Fibroblast of lung (primary cell): Measurements from ENCODE around the gene SPSB1. TPM values are rescaled to one million over a fixed set of nuclear protein-coding genes. Genes with fewer than 3 reads are reported as not detected.

Experiments
- DNase-seq, 2 donors: peaks; one replicate each; pipeline versions ENCODE4 v3.0.0 to v3.0.0-alpha.2; 2010; ENCODE audit warnings: low read depth in 2 of 2
- H2AFZ ChIP-seq: 2 replicates; pipeline ENCODE4 v1.5.1; 2012; ENCODE audit warnings: low read length, control low read depth, inconsistent platforms
- H3K27ac ChIP-seq: 2 replicates; pipeline ENCODE4 v1.5.1; 2011; ENCODE audit warnings: low read length, control low read depth; ENCODE audit not compliant: insufficient read depth
- H3K27me3 ChIP-seq: 2 replicates; pipeline ENCODE4 v1.5.1; 2011; ENCODE audit warnings: mild to moderate bottlenecking, low read length; ENCODE audit not compliant: control insufficient read depth, insufficient read depth
- H3K36me3 ChIP-seq: 2 replicates; pipeline ENCODE4 v1.5.1; 2011; ENCODE audit warnings: low read length; ENCODE audit not compliant: control insufficient read depth, insufficient read depth
- H3K4me1 ChIP-seq: 2 replicates; pipeline ENCODE4 v1.5.1; 2011; ENCODE audit warnings: low read length; ENCODE audit not compliant: control insufficient read depth, insufficient read depth; ENCODE audit errors: extremely low read depth
- H3K4me2 ChIP-seq: 2 replicates; pipeline ENCODE4 v1.5.1; 2011; ENCODE audit warnings: low read length, control low read depth; ENCODE audit not compliant: insufficient read depth; ENCODE audit errors: extremely low read depth
- H3K4me3 ChIP-seq, 4 experiments: fragments of 200-600 bp in 1 of 4; sonication (generic) in 1 of 4; replicated peaks in 1 of 4; 2 replicates each; pipeline ENCODE4 v1.5.1; 2011 to 2016; ENCODE audit warnings: low read length in 4 of 4, low read depth in 3 of 4, mild to moderate bottlenecking in 3 of 4, control low read depth in 2 of 4, inconsistent platforms in 1 of 4, mixed read lengths in 1 of 4; ENCODE audit not compliant: insufficient read depth in 1 of 4; ENCODE audit errors: control extremely low read depth in 1 of 4
- H3K79me2 ChIP-seq: 2 replicates; pipeline ENCODE4 v1.5.1; 2012; ENCODE audit warnings: mild to moderate bottlenecking, low read length, inconsistent platforms; ENCODE audit not compliant: control insufficient read depth, insufficient read depth
- H3K9ac ChIP-seq: 2 replicates; pipeline ENCODE4 v1.5.1; 2011; ENCODE audit warnings: mild to moderate bottlenecking, low read length, control low read depth; ENCODE audit not compliant: insufficient read depth
- H3K9me3 ChIP-seq: 2 replicates; pipeline ENCODE4 v1.5.1; 2012; ENCODE audit warnings: low read depth, low read length; ENCODE audit not compliant: control insufficient read depth, insufficient read depth
- H4K20me1 ChIP-seq: 2 replicates; pipeline ENCODE4 v1.5.1; 2011; ENCODE audit warnings: low read length; ENCODE audit not compliant: control insufficient read depth, insufficient read depth; ENCODE audit errors: extremely low read depth
- EZH2 ChIP-seq: IDR thresholded peaks from 2 replicates; pipeline ENCODE4 v1.5.1; 2012; ENCODE audit warnings: low read length, control low read depth, mild to moderate bottlenecking; ENCODE audit errors: missing control alignments
- polyA plus RNA-seq, 2 donors: library from polyadenylated mRNA; depleted of rRNA in 1 of 2; stranded (reverse) in 1 of 2; unstranded in 1 of 2; fragments of >200 nt; gene quantifications; 2 replicates each; pipeline ENCODE4 v1.2.1, GENCODE V29; 2011 to 2012; ENCODE audit warnings: missing spikeins in 1 of 2
- total RNA-seq: library from RNA; depleted of rRNA; stranded (reverse); fragments of >200 nt; gene quantifications from 2 replicates; pipeline ENCODE4 v1.2.1, GENCODE V29; 2014
- TF ChIP-seq, protein P1 (sequence below), 2 donors: IDR thresholded peaks in 1 of 2; conservative IDR thresholded peaks in 1 of 2; 1 replicate in 1 of 2; 2 replicates in 1 of 2; pipeline ENCODE4 v1.5.1; 2011 to 2012; ENCODE audit warnings: low read length in 2 of 2, control low read depth in 1 of 2, inconsistent platforms in 1 of 2, low read depth in 1 of 2, mild to moderate bottlenecking in 1 of 2

Gene SPSB1
- total and polyA plus RNA-seq, 2 donors (not counting 1 experiment from before 2014, with no cell fraction given), result 14.3 to 20.6 TPM

DNA sequence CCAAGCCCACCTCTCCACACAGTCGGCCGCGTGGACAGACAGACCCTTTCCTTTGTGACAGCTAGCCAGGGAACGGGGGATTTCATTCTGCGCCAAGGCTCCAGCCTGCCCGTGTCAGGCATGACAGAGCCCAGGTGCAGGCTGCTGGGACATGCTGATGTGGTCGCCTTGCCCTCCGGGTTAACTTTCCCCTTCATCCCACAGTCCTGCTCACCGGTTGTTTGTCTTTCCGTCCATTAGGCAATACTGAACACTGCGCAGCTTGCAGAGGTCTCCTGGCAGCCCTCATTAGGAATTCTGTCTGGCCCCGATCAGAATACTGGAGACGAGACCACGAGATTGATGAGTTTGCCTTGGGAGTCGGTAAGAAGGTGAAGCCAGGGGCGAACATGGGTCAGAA lies 62.8 kb downstream of the SPSB1 start:
- H3K36me3 ChIP-seq, result peaks cover 17% of the 10 kb centered on the region
- H3K79me2 ChIP-seq, result peaks cover 60% of the 10 kb centered on the region
- peaks cover 3% of the 10 kb centered on the region for H3K4me1 ChIP-seq
- H3K4me2 ChIP-seq, result no peak overlapping the region
- H4K20me1 ChIP-seq, result no peaks in the 10 kb centered on the region
- H3K4me3 ChIP-seq, result no peak overlapping the region
- H2AFZ ChIP-seq, result no peak overlapping the region
- no peak for DNase-seq
- H3K9ac ChIP-seq, result no peak overlapping the region
- H3K27ac ChIP-seq, result no peak overlapping the region
- H3K9me3 ChIP-seq, result no peaks in the 10 kb centered on the region
- H3K27me3 ChIP-seq, result no peaks in the 10 kb centered on the region
- TF ChIP-seq, protein P1, sequence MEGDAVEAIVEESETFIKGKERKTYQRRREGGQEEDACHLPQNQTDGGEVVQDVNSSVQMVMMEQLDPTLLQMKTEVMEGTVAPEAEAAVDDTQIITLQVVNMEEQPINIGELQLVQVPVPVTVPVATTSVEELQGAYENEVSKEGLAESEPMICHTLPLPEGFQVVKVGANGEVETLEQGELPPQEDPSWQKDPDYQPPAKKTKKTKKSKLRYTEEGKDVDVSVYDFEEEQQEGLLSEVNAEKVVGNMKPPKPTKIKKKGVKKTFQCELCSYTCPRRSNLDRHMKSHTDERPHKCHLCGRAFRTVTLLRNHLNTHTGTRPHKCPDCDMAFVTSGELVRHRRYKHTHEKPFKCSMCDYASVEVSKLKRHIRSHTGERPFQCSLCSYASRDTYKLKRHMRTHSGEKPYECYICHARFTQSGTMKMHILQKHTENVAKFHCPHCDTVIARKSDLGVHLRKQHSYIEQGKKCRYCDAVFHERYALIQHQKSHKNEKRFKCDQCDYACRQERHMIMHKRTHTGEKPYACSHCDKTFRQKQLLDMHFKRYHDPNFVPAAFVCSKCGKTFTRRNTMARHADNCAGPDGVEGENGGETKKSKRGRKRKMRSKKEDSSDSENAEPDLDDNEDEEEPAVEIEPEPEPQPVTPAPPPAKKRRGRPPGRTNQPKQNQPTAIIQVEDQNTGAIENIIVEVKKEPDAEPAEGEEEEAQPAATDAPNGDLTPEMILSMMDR (conservative IDR thresholded peaks at IDR 0.05 in 1 of 2, IDR thresholded peaks at IDR 0.05 in 1 of 2; ENCODE audit: low read depth in 1 of 2, low read length in 2 of 2), result no peak
- no peak for TF ChIP-seq EZH2

DNA sequence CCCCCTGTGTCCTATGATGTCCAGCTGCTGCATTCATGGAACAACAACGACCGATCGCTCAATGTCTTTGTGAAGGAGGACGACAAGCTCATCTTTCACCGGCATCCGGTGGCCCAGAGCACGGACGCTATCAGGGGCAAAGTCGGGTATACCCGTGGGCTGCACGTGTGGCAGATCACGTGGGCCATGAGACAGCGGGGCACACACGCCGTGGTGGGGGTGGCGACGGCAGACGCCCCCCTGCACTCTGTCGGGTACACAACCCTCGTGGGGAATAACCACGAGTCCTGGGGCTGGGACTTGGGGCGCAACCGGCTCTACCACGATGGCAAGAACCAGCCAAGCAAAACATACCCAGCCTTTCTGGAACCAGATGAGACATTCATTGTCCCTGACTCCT lies 63.3 kb downstream of the SPSB1 start:
- H3K36me3 ChIP-seq, result peaks cover 16% of the 10 kb centered on the region

DNA sequence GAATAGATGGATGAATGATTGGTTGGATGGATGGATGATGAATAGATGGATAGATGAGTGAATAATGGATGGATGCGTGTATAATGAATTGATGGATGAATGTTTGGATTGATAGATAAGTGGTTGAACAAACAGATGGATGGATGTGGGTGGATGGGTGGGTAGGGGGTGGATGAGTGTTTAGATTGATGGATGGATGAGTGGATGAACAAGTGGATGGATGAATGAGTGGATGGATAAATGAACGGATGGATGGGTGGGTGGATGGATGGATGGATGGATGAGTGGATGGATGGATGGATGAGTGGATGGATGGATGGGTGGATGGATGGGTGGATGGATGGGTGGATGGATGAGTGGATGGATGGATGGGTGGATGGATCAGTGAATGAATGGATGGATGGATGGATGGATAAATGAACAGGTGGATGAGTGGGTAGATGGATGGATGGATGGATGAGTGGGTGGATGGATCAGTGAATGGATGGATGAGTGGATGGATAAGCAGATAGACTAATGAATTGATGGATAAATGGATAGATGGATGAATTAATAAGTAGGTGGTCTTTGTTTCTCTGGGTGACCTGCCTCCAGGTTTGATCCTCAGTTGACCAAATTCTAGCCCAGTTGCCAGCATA lies 64.3 kb downstream of the SPSB1 start:
- no peaks in the 10 kb centered on the region for H3K27me3 ChIP-seq
- H3K79me2 ChIP-seq, result peaks cover 55% of the 10 kb centered on the region
- H3K4me2 ChIP-seq, result no peak overlapping the region
- no peak overlapping the region for H2AFZ ChIP-seq
- H3K36me3 ChIP-seq, result peaks cover 17% of the 10 kb centered on the region
- H3K9me3 ChIP-seq, result no peaks in the 10 kb centered on the region
- H4K20me1 ChIP-seq, result no peaks in the 10 kb centered on the region
- no peak overlapping the region for H3K4me3 ChIP-seq
- no peak overlapping the region for H3K9ac ChIP-seq
- TF ChIP-seq, protein P1 (conservative IDR thresholded peaks at IDR 0.05 in 1 of 2, IDR thresholded peaks at IDR 0.05 in 1 of 2; ENCODE audit: low read depth in 1 of 2, low read length in 2 of 2), result no peak
- TF ChIP-seq EZH2, result no peak
- H3K27ac ChIP-seq, result no peak overlapping the region
- no peak for DNase-seq
- H3K4me1 ChIP-seq, result peaks cover 6% of the 10 kb centered on the region

More for the DNA sequence above, 63.3 kb downstream of the SPSB1 start:
- H3K4me3 ChIP-seq, result no peak overlapping the region
- no peak overlapping the region for H3K9ac ChIP-seq
- TF ChIP-seq, protein P1 (conservative IDR thresholded peaks at IDR 0.05 in 1 of 2, IDR thresholded peaks at IDR 0.05 in 1 of 2; ENCODE audit: low read depth in 1 of 2, low read length in 2 of 2), result no peak
- no peak for TF ChIP-seq EZH2
- no peak overlapping the region for H2AFZ ChIP-seq
- DNase-seq, result no peak
- no peak overlapping the region for H3K4me2 ChIP-seq
- no peaks in the 10 kb centered on the region for H3K9me3 ChIP-seq
- H4K20me1 ChIP-seq, result no peaks in the 10 kb centered on the region
- H3K27me3 ChIP-seq, result no peaks in the 10 kb centered on the region
- no peak overlapping the region for H3K27ac ChIP-seq
- H3K79me2 ChIP-seq, result peaks cover 57% of the 10 kb centered on the region
- H3K4me1 ChIP-seq, result no peaks in the 10 kb centered on the region
